Measurements from ENCODE around the gene SIDT2.

GRCh38 chr11:117187007-117187406, 8.5 kb downstream of the SIDT2 start:
- no peak for TF ChIP-seq CTCF (IDR thresholded peaks at IDR 0.05)
- no peak for TF ChIP-seq POLR2AphosphoS5 (IDR thresholded peaks at IDR 0.05; ENCODE audit: low read depth, low read length)

Measured in Panc1 (cell line).